ENCODE measurements around the gene NEK8.
"Not testable (repeated sequence)": the region's sequence is repeated elsewhere in the genome, so short reads cannot be mapped to it uniquely, and the experiment has no call there.

NEK8 gene

GRCh38 chr17:28763137-28763799 is 34.7 kb downstream of the NEK8 start:
- TF ChIP-seq CTCF (conservative IDR thresholded peaks at IDR 0.05; ENCODE audit: low read depth, low read length), result no peak
- H3K4me3 ChIP-seq (ENCODE audit: low read depth, low read length), result no peak overlapping the region
- DNase-seq (ENCODE audit: low read depth), result no peak

- DNase-seq (ENCODE audit: low read depth), result peak; percentile 83
- TF ChIP-seq CTCF (conservative IDR thresholded peaks at IDR 0.05; ENCODE audit: low read depth, low read length), result peak; percentile 85
- no peak overlapping the region for H3K4me3 ChIP-seq (ENCODE audit: low read depth, low read length)
Measured at GRCh38 chr17:28763804-28764266, 35.2 kb downstream of the NEK8 start.

- DNase-seq (ENCODE audit: low read depth), result no peak
- H3K4me3 ChIP-seq (ENCODE audit: low read depth, low read length), result no peak overlapping the region
- TF ChIP-seq CTCF (conservative IDR thresholded peaks at IDR 0.05; ENCODE audit: low read depth, low read length), result no peak
Measured at GRCh38 chr17:28765038-28765437, 36.5 kb downstream of the NEK8 start.

GRCh38 chr17:28773736-28774135 is 45.1 kb downstream of the NEK8 start:
- no peak for TF ChIP-seq CTCF (conservative IDR thresholded peaks at IDR 0.05; ENCODE audit: low read depth, low read length)
- peak; percentile 30 for DNase-seq (ENCODE audit: low read depth)

GRCh38 chr17:28774206-28774605 is 45.6 kb downstream of the NEK8 start:
- no peak overlapping the region for H3K4me3 ChIP-seq (ENCODE audit: low read depth, low read length)
- no peak for DNase-seq (ENCODE audit: low read depth)
- TF ChIP-seq CTCF (conservative IDR thresholded peaks at IDR 0.05; ENCODE audit: low read depth, low read length), result no peak

More at GRCh38 chr17:28773736-28774135, 45.1 kb downstream of the NEK8 start:
- no peak overlapping the region for H3K4me3 ChIP-seq (ENCODE audit: low read depth, low read length)

- TF ChIP-seq CTCF (conservative IDR thresholded peaks at IDR 0.05; ENCODE audit: low read depth, low read length), result no peak
- DNase-seq (ENCODE audit: low read depth), result no peak
Measured at GRCh38 chr17:28777178-28777577, 48.6 kb downstream of the NEK8 start.

GRCh38 chr17:28779601-28780000 is 51.0 kb downstream of the NEK8 start:
- not testable (repeated sequence) for DNase-seq (ENCODE audit: low read depth); H3K4me3 ChIP-seq (ENCODE audit: low read depth, low read length)

More at GRCh38 chr17:28777178-28777577, 48.6 kb downstream of the NEK8 start:
- H3K4me3 ChIP-seq (ENCODE audit: low read depth, low read length), result no peak overlapping the region

Measured in choroid plexus epithelial cell (primary cell).